Activated CD4-positive, alpha-beta T cell treated with anti-CD3 and anti-CD28 coated beads, Interleukin-2, amount 50 U/mL, for 48 hours (primary cell): ENCODE data around the gene CPEB1.
"Not testable (repeated sequence)": the region's sequence is repeated elsewhere in the genome, so short reads cannot be mapped to it uniquely, and the experiment has no call there.

Experiments used
- DNase-seq, 2 experiments: peaks; one replicate each; pipeline ENCODE4 v3.0.0-alpha.2; 2020

Gene CPEB1

DNA sequence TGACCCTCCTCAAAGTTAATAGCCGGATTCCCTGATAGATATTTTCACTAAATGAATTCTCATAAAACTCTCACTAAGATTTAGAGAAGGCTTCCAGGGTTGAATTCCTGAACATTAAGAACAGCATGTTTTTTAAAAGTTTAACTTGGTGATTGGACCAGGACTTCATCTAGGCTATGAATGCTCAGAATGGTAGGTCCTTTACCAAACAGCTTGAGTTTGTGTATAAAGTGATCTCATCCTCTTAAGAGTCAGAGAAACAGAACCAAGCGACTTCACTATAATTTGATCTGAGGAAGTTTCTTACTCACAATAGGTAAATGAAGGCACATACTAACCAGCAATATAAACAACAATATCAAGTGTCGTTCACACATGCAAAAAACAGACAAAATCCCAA lies 143.1 kb downstream of the CPEB1 start:
- DNase-seq = not testable (repeated sequence)

DNA sequence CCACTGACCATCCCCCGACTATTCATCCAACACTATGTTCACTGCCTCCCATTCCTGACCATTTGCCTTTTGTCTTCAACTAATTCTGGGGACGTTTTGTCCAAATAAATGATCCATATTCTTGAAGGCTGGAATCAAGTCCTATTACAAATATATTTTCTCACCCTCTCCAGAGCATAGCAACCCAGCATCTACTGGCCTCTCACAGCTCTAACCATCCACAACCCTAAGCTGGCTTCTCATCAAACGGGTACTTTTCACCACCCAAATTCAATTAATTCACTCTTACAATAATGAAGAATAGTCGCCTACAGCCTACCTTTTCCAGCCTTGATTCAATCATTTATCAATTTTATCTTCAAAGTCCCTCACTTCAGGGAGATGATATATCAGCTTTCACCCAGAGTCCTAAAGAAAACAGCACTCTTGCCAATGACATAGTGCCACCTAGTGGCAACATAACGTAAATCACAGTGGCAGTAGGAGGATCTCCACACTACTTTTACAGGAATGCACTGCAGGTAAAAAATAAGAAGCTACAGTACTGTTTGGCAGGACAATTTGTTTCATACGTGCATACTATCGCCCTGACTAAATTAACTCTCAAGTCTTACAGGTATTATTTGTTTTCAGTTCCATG lies 144.3 kb downstream of the CPEB1 start:
- DNase-seq = peak; percentile 2 to 11

DNA sequence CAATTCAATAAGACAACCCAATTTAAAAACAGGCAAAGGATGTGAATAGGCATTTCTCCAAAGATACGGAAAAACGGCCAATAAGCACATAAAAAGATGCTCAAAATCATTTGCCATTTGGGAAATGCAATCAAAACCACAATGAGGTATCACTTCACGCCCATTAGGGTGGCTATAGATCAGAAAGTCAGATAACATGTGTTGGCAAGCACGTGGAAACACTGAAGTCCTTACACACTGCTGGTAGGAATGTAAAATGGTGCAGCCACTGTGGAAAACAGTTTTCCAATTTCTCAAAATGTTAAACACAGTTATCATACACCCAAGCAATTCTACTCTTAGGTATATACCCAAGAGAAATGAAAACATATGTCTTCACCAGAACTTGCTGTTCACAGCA lies 146.4 kb downstream of the CPEB1 start:
- DNase-seq = not testable (repeated sequence)

DNA sequence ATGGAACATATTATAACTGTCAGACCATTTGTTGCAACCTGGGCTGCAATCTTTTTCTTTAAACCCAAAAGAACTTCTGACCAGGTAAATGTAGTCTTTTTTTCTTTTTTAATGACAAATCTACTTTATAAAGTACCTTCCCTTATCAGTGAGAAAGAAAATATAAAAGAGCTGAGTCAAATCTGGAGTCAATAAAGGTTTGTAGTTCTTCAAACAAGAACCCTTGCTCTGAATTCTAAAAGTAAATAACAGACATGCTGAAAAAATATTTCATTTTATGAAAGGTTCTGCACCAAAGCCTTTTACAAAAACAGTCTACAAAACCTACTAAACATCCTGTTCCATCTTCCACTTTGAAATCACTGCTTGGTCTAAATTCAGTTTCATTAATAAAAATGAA lies 149.2 kb downstream of the CPEB1 start:
- DNase-seq = not testable (repeated sequence)
